Small intestine (tissue), 7 donors: ENCODE measurements around the gene BTK. TPM values are rescaled to one million over a fixed set of nuclear protein-coding genes. Genes with fewer than 3 reads are reported as not detected.

Experiments
- DNase-seq, 2 donors: peaks; one replicate each; pipeline versions ENCODE4 v3.0.0 to v3.0.0-alpha.2; 2013
- FAIRE-seq: peaks from 2 replicates; lab custom pipeline; 2012; peaks lifted over from hg19 to GRCh38; lab: Jason Lieb, UNC
- H3K27ac ChIP-seq, 3 donors: one replicate each; pipeline ENCODE4 v1.5.1; 2013; ENCODE audit warnings: low read length in 2 of 3, mild to moderate bottlenecking in 2 of 3, control low read depth in 1 of 3, inconsistent platforms in 1 of 3, low read depth in 1 of 3, moderate library complexity in 1 of 3
- H3K27me3 ChIP-seq, 3 donors: one replicate each; pipeline ENCODE4 v1.6.1; 2013; ENCODE audit warnings: low read length in 3 of 3, inconsistent platforms in 1 of 3; ENCODE audit not compliant: control insufficient read depth in 3 of 3, insufficient read depth in 3 of 3
- H3K36me3 ChIP-seq, 3 donors: one replicate each; pipeline ENCODE4 v1.6.1; 2013; ENCODE audit warnings: low read length in 3 of 3, inconsistent platforms in 1 of 3, low read depth in 1 of 3, mild to moderate bottlenecking in 1 of 3, moderate library complexity in 1 of 3; ENCODE audit not compliant: control insufficient read depth in 3 of 3, insufficient read depth in 2 of 3
- H3K4me1 ChIP-seq, 3 donors: one replicate each; pipeline ENCODE4 v1.6.1; 2013; ENCODE audit warnings: low read length in 2 of 3, inconsistent platforms in 1 of 3, low read depth in 1 of 3, mild to moderate bottlenecking in 1 of 3, moderate library complexity in 1 of 3; ENCODE audit not compliant: control insufficient read depth in 3 of 3, insufficient read depth in 2 of 3
- H3K4me3 ChIP-seq, 3 donors: one replicate each; pipeline ENCODE4 v1.5.1; 2013; ENCODE audit warnings: low read length in 3 of 3, control low read depth in 1 of 3, inconsistent platforms in 1 of 3, low read depth in 1 of 3, mild to moderate bottlenecking in 1 of 3, moderate library complexity in 1 of 3
- H3K9me3 ChIP-seq, 2 donors: one replicate each; pipeline ENCODE4 v1.6.1; 2013; ENCODE audit warnings: low read depth in 1 of 2, low read length in 1 of 2; ENCODE audit not compliant: control insufficient read depth in 2 of 2, insufficient read depth in 1 of 2
- WGBS, 3 donors: extraction: QIAGEN DNeasy Blood & Tissue Kit; methylation state at CpG; one replicate each; pipeline ENCODE4 v1.1.7; 2013; 5-methylcytosine and 5-hydroxymethylcytosine counted together
- polyA plus RNA-seq, 4 donors: library from polyadenylated mRNA; stranded (reverse) in 3 of 4; unstranded in 1 of 4; fragments of 200-250 nt in 3 of 4; fragments of 120-200 nt in 1 of 4; gene quantifications; one replicate each; pipeline versions ENCODE4 v1.2.1 to v1.2.3, GENCODE V29; 2013
- donor health status: healthy with polysubstance abuse.
- donor health status: control.
- donor health status: control.
- donor health status: Bipolar disorder and iron deficiency.
- donor health status: healthy.

BTK gene
- polyA plus RNA-seq, 4 donors, result 0.22 to 4.9 (median 3.3) TPM

- H3K27ac ChIP-seq, result peak overlapping the region in 1 of 3 donors; percentile 88
- FAIRE-seq (no peak), DNase-seq (no peak)
- WGBS, 3 donors, result 88 to 96% (median 92%) methylated on average over 7 of the region's 7 CpGs
- peaks cover 2 to 14% (median 5%) of the 10 kb centered on the region in 3 donors for H3K36me3 ChIP-seq
- H3K4me3 ChIP-seq, result no peak overlapping the region
- H3K9me3 ChIP-seq, result no peaks in the 10 kb centered on the region
- H3K27me3 ChIP-seq, result no peaks in the 10 kb centered on the region
- H3K4me1 ChIP-seq, result peaks cover 0 to 36% (median 0%) of the 10 kb centered on the region in 3 donors
Measured at GRCh38 chrX:101416691-101417090, 30.7 kb upstream of the BTK start.

- peaks cover 0 to 36% (median 0%) of the 10 kb centered on the region in 3 donors for H3K4me1 ChIP-seq
- FAIRE-seq (no peak), DNase-seq (peak; percentile 75)
- no peaks in the 10 kb centered on the region for H3K9me3 ChIP-seq
- WGBS, 3 donors, result 24 to 33% (median 27%) methylated on average over 12 of the region's 12 CpGs
- no peaks in the 10 kb centered on the region for H3K27me3 ChIP-seq
- no peak overlapping the region for H3K4me3 ChIP-seq
- peak overlapping the region in 2 of 3 donors; percentile 38 to 74 for H3K27ac ChIP-seq
- peaks cover 2 to 14% (median 5%) of the 10 kb centered on the region in 3 donors for H3K36me3 ChIP-seq
Measured at GRCh38 chrX:101415180-101416145, 29.5 kb upstream of the BTK start.

- Histone ChIP-seq H3K4me3 (no peak overlapping the region), H3K36me3 (peaks cover 3 to 14% (median 5%) of the 10 kb centered on the region in 3 donors), H3K27me3 (no peaks in the 10 kb centered on the region), H3K27ac (no peak overlapping the region), H3K9me3 (no peaks in the 10 kb centered on the region), H3K4me1 (peaks cover 0 to 19% (median 0%) of the 10 kb centered on the region in 3 donors)
- DNase-seq (no peak), FAIRE-seq (no peak)
- WGBS, 3 donors, result 80 to 88% (median 84%) methylated on average over 10 of the region's 10 CpGs
Measured at GRCh38 chrX:101411984-101412383, 26.0 kb upstream of the BTK start.

DNA sequence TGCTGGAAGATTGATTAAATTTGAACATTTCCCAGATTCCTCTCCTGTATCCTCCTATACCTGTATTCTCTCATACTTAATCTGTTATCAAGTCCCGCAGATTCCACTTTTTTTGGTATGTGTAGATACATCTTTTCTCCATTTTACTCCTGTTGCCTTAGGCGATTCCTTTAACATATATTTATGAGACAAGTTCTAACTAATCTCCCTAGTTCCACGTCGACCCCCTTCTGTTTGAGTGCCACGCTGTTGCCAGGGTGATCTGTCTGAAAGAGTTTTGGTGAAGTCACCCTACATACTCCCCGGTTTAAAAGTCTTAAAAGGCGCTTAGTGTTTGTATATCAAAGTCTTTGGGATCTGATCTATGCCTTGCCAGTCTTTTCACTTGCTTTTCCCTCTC, 24.5 kb upstream of the BTK start:
- peaks cover 3 to 14% (median 5%) of the 10 kb centered on the region in 3 donors for H3K36me3 ChIP-seq
- 19 to 36% (median 35%) methylated on average over 7 of the region's 7 CpGs for WGBS, 3 donors
- peak overlapping the region in 2 of 3 donors; percentile 15 to 30 for H3K4me3 ChIP-seq
- no peak for FAIRE-seq
- peaks cover 0 to 10% (median 0%) of the 10 kb centered on the region in 3 donors for H3K4me1 ChIP-seq
- no peak for DNase-seq
- H3K9me3 ChIP-seq, result no peaks in the 10 kb centered on the region
- no peaks in the 10 kb centered on the region for H3K27me3 ChIP-seq
- H3K27ac ChIP-seq, result peak overlapping the region in 1 of 3 donors; percentile 85

DNA sequence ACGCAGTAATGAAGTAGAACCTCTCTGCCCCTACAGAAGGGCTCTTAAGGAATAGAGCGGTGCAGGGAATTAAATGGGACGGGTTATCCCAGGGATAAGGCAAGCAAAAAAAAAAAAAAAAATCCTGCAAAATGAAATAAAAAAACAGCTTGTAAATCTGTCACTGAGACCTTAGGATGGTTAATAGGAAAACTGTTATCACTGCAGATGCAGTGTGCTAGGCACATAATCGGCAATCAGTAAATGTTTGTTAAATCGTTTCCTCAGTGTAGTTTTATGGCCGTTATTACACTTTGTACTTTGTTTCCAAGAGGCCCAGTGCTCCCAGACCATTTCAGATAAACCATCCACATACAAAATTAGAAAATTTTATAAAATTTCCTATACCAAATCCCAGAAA, 23.1 kb upstream of the BTK start:
- DNase-seq (peak; percentile 68 to 73), FAIRE-seq (no peak)
- whole genome bisulfite sequencing, 3 donors, result 2 to 21% (median 7%) methylated on average over 6 of the region's 6 CpGs
- Histone ChIP-seq H3K27ac (peak overlapping the region in 2 of 3 donors; percentile 85 to 98), H3K9me3 (no peaks in the 10 kb centered on the region), H3K4me3 (peak overlapping the region in 2 of 3 donors; percentile 58 to 80), H3K36me3 (peaks cover 3 to 14% (median 5%) of the 10 kb centered on the region in 3 donors), H3K27me3 (no peaks in the 10 kb centered on the region), H3K4me1 (peaks cover 0 to 3% (median 0%) of the 10 kb centered on the region in 3 donors)

DNA sequence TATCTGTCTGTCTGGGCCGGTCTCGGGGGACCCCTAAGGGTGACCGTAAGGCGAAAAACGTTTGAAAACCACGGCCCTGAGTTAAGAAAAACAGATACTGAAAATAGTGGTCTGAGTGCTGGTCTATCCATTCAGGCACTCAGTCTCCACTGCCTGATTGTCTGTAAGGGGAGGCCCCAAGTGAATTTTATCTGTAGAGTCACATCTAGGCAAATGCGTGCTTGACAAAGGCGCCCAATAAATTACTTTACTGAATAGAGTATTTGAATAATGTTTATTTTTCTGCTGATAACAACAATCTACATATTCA, 22.5 kb upstream of the BTK start:
- DNase-seq, result no peak
- Histone ChIP-seq H3K27ac (peak overlapping the region; percentile 81 to 98 (median 85)), H3K36me3 (peaks cover 3 to 17% (median 5%) of the 10 kb centered on the region in 3 donors), H3K4me3 (peak overlapping the region; percentile 58 to 80 (median 66)), H3K9me3 (no peaks in the 10 kb centered on the region), H3K4me1 (peaks cover 0 to 5% (median 0%) of the 10 kb centered on the region in 3 donors), H3K27me3 (no peaks in the 10 kb centered on the region)
- 0 to 25% (median 10%) methylated on average over 8 of the region's 8 CpGs for WGBS, 3 donors
- FAIRE-seq, result no peak

DNA sequence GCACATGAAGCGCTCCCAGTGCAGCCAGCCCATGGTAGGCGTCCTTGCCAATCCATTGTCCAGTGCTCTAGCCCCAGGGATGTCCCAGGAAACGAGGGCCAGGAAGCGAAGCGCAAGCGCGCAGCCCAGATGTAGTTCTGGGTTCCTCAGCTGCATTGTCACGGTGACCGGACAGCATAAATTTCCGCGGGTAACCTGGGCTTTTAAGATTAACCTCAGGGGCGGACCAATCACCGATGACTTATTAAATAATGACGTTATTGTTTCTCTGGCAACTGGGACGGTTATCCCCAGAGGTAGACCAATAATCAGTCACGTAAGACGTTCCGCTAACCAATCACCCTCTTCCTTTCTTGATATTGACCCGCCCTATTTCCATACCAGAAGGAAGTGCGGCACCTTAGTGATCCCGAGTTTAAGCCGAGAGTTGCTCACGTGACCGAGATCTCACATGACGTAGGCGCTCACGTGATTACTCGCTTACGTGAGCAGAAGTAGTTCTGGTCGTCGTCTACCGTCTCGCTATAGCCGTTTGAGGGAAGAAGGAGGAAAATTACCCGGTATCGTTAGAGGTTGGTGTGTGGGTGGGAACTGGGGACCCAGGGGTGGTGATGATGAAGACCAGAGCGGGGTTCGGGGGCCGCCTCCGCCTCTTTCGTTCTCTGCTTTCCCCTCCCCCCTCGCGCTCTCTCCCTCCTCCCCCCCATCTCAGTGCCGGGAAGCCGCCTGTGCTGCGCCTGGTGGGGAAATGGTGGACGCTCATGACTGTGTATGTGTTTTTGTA, 21.9 kb upstream of the BTK start, which contains the start of the genes GLA and HNRNPH2:
TSS of gene GLA (minus strand) at position 178 of the 784 bp plus-strand sequence. CDS start at position 156, 22 bp downstream.
TSS of gene HNRNPH2 (plus strand) at position 475 of the 784 bp plus-strand sequence. CDS start 3,767 bp downstream, outside the sequence.
- Histone ChIP-seq H3K9me3 (no peaks in the 10 kb centered on the region), H3K27me3 (no peaks in the 10 kb centered on the region), H3K36me3 (peaks cover 3 to 16% (median 5%) of the 10 kb centered on the region in 3 donors), H3K4me3 (peak within 1 kb of the TSS; percentile 66 to 95 (median 80)), H3K4me1 (peaks cover 0 to 8% (median 0%) of the 10 kb centered on the region in 3 donors), H3K27ac (peak within 1 kb of the TSS; percentile 81 to 98 (median 98))
- DNase-seq (peak; percentile 95 to 97), FAIRE-seq (peak; percentile 91)
- 1 to 31% (median 6%) methylated on average over 42 to 47 of the region's 47 CpGs for WGBS, 3 donors
